HuH-7.5 (cell line): ENCODE data around the gene CACNA1A.
"Not testable (repeated sequence)": the region's sequence is repeated elsewhere in the genome, so short reads cannot be mapped to it uniquely, and the experiment has no call there.

Experiments
- DNase-seq: peaks from one replicate; pipeline ENCODE4 v3.0.0; 2011; ENCODE audit warnings: low spot score

The CACNA1A gene

DNA sequence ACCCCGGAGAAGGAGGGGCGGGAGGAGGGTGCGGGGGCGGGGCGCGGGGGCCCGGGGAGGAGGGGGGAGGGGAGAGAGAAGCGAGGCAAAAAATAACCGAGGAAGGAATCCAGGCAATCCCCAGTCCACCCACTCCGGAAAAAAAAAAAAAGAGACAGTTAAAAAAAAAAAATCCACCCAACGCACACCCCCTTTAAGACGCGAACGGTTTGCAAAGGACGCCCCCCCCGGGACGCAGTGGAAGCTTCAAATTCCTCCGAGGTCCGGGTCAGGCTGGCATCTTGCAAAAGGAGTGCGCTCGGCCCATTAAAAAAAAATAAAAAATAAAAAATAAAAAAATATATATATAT lies at the start of gene CACNA1A:
TSS of gene CACNA1A (minus strand) at position 9 of the 350 bp plus-strand sequence. CDS start 255 bp downstream, outside the sequence.
- DNase-seq: no peak

DNA sequence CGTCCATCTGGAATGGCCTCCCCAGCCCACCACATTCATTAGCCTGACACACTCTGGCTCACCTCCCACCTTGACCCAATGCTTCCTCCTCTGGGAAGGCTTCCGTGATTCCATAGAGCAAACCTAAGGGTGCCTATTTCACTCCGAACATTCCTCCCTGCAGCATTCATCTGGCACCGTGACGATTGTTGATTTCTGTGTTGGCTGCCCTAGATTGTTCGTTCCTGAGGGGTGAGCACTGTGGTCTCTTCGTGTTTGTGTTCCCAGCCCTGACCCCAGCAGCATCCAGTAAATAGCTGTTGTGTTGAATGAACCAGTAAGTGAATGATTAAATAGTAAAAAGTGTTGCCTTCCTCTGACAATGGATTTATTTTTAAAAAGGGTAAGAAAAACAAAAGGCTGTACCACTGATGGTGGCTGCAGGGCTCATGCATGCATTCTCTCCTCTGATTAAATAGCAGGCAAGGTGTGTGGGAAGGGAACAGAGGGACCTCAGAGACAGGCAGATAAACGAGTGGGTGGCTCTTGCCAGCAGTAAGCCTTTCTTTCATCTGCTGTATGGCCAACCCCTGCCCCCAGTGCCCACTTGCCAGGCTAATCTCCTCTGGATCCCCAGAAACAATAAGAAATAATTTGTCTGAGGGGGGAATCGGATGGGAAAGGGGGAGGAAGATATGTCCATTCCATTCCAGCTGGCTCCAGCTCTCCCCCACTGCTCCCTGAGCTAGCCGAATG lies 48.4 kb upstream of the CACNA1A start:
- no peak for DNase-seq

DNA sequence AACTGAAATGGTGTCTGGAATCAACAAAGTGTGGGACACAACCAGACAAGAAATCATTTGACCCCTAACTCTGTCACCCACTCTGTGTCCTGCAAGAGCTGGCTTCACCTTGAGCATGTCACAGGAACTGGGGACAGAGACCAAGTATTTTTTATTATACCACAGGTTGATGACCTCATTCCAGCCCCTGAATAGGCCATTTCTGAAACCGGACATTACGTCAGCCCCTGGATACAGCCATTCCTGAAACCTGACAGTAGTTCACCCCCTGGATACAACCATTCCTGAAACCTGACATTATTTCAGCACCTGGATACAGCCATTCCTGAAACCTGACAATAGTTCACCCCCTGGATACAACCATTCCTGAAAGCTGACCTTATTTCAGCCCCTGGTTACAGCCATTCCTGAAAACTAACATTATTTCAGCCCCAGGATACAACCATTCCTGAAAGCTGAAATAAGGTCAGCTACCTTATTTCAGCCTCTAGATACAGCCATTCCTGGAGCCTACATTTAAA lies 47.7 kb upstream of the CACNA1A start:
- DNase-seq: no peak

DNA sequence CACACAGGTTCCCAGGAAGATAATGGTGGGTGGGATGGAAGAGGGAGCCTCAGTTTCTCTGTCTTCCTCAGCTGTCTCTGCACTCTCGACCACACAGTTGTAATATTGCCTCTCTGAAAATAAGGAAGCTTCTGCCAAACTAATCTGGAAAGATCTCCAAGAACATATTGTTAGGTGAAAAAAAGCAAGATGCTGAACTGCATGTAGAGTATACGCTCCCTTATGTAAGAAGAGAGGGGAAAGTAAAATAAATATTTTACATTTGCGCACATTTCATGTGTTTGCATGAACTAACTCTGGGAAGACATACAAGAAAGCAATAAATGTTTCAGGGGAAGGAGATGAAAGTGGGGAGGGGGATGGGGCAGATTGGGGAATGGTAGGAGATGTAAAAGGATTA lies 41.9 kb upstream of the CACNA1A start:
- no peak for DNase-seq

GRCh38 chr19:13547102-13547501 lies 40.8 kb upstream of the CACNA1A start:
- no peak for DNase-seq

GRCh38 chr19:13544423-13544822 lies 38.1 kb upstream of the CACNA1A start:
- no peak for DNase-seq

DNA sequence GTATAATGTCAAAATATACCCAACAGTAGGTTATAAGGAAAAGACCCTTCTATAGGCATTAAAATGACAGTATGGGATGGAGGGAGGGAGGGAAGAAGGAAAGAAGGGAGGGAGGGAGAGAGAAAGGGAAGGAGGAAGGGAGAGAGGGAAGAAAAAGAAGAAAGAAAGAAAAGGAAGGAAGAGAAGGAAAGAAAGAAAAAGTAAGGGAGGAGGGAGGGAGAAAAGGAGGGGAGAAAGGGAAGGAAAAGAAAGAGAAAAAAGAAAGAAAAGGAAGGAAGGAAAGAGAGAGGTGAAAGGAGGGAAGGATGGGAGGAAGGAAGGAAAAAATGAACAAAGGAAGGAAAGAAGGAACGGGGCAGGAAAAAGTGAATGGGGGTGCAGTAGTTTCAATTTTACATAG lies 35.3 kb upstream of the CACNA1A start:
- no peak for DNase-seq

GRCh38 chr19:13539332-13539731 lies 33.1 kb upstream of the CACNA1A start:
- no peak for DNase-seq

- DNase-seq: no peak
Observed at GRCh38 chr19:13538601-13539253, 32.4 kb upstream of the CACNA1A start.

DNA sequence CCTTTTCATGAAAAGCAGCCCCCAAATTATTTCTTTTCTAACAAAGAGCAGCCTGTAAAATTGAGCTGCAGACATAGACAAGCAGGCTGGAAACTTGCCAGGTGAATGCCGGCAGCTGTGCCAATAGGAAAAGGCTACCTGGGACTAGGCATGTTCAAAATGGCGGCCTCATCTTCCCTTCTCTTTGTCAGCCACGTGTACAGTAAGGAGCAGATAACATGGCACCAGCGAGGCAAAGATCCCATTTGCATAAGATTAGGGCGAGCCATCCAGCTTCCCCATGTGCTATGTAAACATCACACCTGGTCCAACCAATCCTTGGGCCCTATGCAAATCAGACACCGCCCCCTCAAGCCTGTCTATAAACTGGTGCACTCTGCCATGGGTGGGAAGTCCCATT lies 31.2 kb upstream of the CACNA1A start:
- no peak for DNase-seq

- DNase-seq: no peak
Observed at GRCh38 chr19:13530720-13531119, 24.4 kb upstream of the CACNA1A start.

DNA sequence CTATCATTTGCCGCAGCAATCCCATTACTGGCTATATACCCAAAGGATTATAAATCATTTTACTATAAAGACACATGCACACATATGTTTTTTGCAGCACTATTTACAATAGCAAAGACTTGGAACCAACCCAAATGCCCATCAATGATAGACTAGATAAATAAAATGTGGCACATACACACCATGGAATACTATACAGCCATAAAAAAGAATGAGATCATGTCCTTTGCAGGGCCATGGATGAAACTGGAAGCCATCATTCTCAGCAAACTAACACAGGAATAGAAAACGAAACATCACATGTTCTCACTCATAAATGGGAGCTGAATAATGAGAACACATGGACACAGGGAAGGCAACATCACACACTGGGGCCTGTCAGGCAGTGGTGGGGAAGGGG lies 23.4 kb upstream of the CACNA1A start:
- not testable (repeated sequence) for DNase-seq

GRCh38 chr19:13526552-13526951 lies 20.3 kb upstream of the CACNA1A start:
- no peak for DNase-seq

DNA sequence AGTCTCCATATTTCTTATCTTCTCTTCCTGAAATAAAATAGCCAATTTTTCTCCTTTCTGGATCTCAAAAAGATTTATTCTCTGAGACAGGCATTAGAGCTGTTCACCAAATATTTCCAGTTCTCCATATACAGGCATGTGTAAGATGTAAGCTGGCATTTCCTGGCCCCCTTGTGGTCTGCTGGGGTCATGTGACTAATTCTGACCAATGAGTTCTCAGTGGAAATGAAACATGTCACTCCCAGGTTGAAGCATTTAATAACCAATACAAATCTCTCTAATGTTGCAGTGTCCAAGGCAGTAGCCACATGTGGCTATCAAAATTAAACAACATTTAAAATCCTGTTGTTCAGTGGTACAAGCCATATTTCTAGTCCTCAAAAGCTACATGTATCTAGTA lies 14.8 kb upstream of the CACNA1A start:
- no peak for DNase-seq

DNA sequence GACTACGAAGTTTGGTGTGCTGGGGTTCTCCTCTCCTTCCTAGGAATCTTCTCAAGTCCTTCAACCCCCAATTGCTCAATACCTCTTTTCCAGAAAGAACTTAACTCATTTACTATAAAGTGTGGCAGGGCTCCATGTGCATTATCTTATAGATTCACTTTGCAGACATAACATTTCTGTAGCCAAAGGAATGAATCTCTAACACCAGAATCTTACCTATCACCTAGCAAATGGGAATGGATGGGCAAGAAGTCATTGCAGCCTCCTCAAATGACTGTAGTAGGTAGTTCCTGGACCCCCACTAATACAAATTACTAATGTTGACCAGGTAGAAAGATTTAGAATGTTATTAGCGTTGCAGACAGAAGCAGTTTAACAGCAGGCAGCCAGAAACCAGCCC lies 5.7 kb upstream of the CACNA1A start:
- DNase-seq: no peak

DNA sequence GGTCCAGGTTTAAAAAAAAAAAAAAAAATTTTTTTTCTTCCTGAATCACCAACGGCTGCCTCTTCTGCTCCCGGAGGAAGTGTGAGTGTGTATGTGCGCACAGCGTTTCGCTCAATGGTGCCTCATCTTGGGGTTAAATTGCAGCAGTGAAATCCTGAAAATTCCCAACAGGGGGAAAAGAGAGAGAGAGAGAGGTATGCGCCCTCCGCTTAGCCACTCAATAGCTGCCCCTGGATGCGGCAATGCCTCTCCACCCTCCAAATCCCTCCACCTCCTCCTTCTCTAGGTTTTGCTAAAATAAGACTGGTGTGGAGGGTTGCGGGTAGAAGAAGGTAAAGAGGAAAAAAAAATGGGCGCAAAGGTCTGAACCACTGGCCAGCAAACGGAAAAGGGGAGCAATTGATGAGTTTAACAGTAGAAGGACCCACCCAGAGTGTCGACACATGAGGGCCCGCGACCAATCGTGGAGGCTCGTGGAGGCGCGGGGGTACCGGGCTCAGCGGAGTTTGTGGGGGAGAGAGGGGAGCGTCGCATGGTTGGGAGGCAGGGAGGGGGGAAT lies 853 bp upstream of the CACNA1A start:
- DNase-seq: no peak

- no peak for DNase-seq
Observed at GRCh38 chr19:13505761-13506470, 363 bp downstream of the CACNA1A start.

- DNase-seq: no peak
Observed at GRCh38 chr19:13505164-13505695, 1.0 kb downstream of the CACNA1A start.

- DNase-seq: no peak
Observed at GRCh38 chr19:13503570-13504235, 2.6 kb downstream of the CACNA1A start.

GRCh38 chr19:13502231-13502630 lies 4.0 kb downstream of the CACNA1A start:
- no peak for DNase-seq

DNA sequence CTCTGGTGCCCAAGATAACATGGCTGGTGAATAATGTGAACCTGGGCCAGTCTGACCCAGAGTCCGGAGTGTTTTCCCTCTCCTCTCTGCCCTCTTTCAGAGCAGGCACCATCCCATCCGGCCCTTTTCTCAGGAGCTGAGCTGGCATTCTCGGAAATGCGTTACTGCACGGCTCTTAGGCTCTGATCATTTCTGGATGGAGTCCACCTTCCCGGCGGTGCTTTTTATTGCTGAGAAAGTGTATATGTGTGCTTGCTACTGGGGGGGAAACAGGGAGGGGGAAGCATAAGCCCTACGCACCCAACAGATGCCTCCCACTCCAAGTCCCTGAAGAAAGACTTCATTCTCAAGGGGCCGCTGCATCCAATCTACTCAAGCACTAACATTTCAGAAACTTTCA lies 6.6 kb downstream of the CACNA1A start:
- DNase-seq: no peak
